WTC11 (cell line): ENCODE measurements around the gene AKAP6. TPM values are rescaled to one million over a fixed set of nuclear protein-coding genes. Genes with fewer than 3 reads are reported as not detected.

Source experiments
- ATAC-seq: fragments of 200-7000 bp; cut with Tn5 transposase; 2 replicates; pipeline ENCODE4 v1.10.0; 2021; ENCODE audit warnings: mild to moderate bottlenecking, moderate library complexity
- CTCF ChIA-PET: fragments of 300-600 bp; sonication (Branson Sonifier 250); formaldehyde crosslinking; loops from one replicate; lab custom pipeline; 2021; ENCODE audit warnings: antibody characterized with exemption; lab: Charles Lee
- POLR2A ChIA-PET: fragments of 350-600 bp; sonication (Branson Sonifier 250); formaldehyde crosslinking; loops from one replicate; lab custom pipeline; 2021; ENCODE audit warnings: antibody characterized with exemption; lab: Charles Lee
- DNase-seq: peaks from one replicate; pipeline ENCODE4 v3.0.0; 2021; ENCODE audit warnings: low spot score
- H3K27ac Mint-ChIP-seq: 2 replicates; pipeline ENCODE4 v1.8.0; 2021; ENCODE audit warnings: mixed read lengths
- H3K27me3 Mint-ChIP-seq: 2 replicates; pipeline ENCODE4 v1.8.0; 2021; ENCODE audit warnings: low read depth, mild to moderate bottlenecking, moderate library complexity, mixed read lengths
- H3K36me3 Mint-ChIP-seq: 2 replicates; pipeline ENCODE4 v1.8.0; 2021; ENCODE audit warnings: mixed read lengths
- H3K4me1 Mint-ChIP-seq: 2 replicates; pipeline ENCODE4 v1.8.0; 2022; ENCODE audit warnings: mixed read lengths
- H3K4me3 Mint-ChIP-seq: 2 replicates; pipeline ENCODE4 v1.8.0; 2021; ENCODE audit warnings: mild to moderate bottlenecking, moderate library complexity, mixed read lengths
- H3K9me3 Mint-ChIP-seq: 2 replicates; pipeline ENCODE4 v1.8.0; 2021; ENCODE audit warnings: mixed read lengths
- ATF1 ChIP-seq: sonication (generic); formaldehyde crosslinking; IDR thresholded peaks from 2 replicates; pipeline ENCODE4 v1.8.1; 2023; ENCODE audit warnings: mild to moderate bottlenecking, moderate library complexity, missing genetic modification reagents
- ESRRA ChIP-seq: sonication (generic); formaldehyde crosslinking; IDR thresholded peaks from 2 replicates; pipeline ENCODE4 v1.8.1; 2022; ENCODE audit warnings: mild to moderate bottlenecking, missing genetic modification reagents, borderline replicate concordance
- GABPB1 ChIP-seq: sonication (generic); formaldehyde crosslinking; IDR thresholded peaks from 2 replicates; pipeline ENCODE4 v1.8.1; 2023; ENCODE audit warnings: mild to moderate bottlenecking, missing genetic modification reagents
- KAT7 ChIP-seq: sonication (generic); formaldehyde crosslinking; IDR thresholded peaks from 2 replicates; pipeline ENCODE4 v1.8.1; 2023; ENCODE audit warnings: missing genetic modification reagents, mild to moderate bottlenecking, borderline replicate concordance
- NR1H2 ChIP-seq: sonication (generic); formaldehyde crosslinking; IDR thresholded peaks from 2 replicates; pipeline ENCODE4 v1.9.0; 2021; ENCODE audit warnings: mild to moderate bottlenecking, moderate library complexity, missing genetic modification reagents
- NR3C1 ChIP-seq: sonication (generic); formaldehyde crosslinking; conservative IDR thresholded peaks from 2 replicates; pipeline ENCODE4 v1.8.1; 2023; ENCODE audit warnings: low read depth, mild to moderate bottlenecking, missing genetic modification reagents
- RELA ChIP-seq: sonication (generic); formaldehyde crosslinking; IDR thresholded peaks from 2 replicates; pipeline ENCODE4 v1.8.1; 2022; ENCODE audit warnings: missing genetic modification reagents, mild to moderate bottlenecking, borderline replicate concordance
- SMAD3 ChIP-seq: sonication (generic); formaldehyde crosslinking; IDR thresholded peaks from 2 replicates; pipeline ENCODE4 v1.8.0; 2022; ENCODE audit warnings: missing genetic modification reagents, mild to moderate bottlenecking, borderline replicate concordance
- SP1 ChIP-seq: sonication (generic); formaldehyde crosslinking; conservative IDR thresholded peaks from 2 replicates; pipeline ENCODE4 v1.8.1; 2022; ENCODE audit warnings: missing genetic modification reagents
- TEAD1 ChIP-seq: sonication (generic); formaldehyde crosslinking; IDR thresholded peaks from 2 replicates; pipeline ENCODE4 v1.8.0; 2022; ENCODE audit warnings: mild to moderate bottlenecking, missing genetic modification reagents
- TEAD4 ChIP-seq: sonication (generic); formaldehyde crosslinking; IDR thresholded peaks from 2 replicates; pipeline ENCODE4 v1.8.0; 2022; ENCODE audit warnings: mild to moderate bottlenecking, missing genetic modification reagents
- ZNF138 ChIP-seq: sonication (generic); formaldehyde crosslinking; conservative IDR thresholded peaks from 2 replicates; pipeline ENCODE4 v1.8.1; 2022; ENCODE audit warnings: mild to moderate bottlenecking, moderate library complexity, missing genetic modification reagents
- ZNF232 ChIP-seq: sonication (generic); formaldehyde crosslinking; IDR thresholded peaks from 2 replicates; pipeline ENCODE4 v1.8.0; 2022; ENCODE audit warnings: mild to moderate bottlenecking, missing genetic modification reagents
- ZNF263 ChIP-seq: sonication (generic); formaldehyde crosslinking; IDR thresholded peaks from 2 replicates; pipeline ENCODE4 v1.8.1; 2022; ENCODE audit warnings: low read depth, mild to moderate bottlenecking, moderate library complexity, missing genetic modification reagents
- ZNF396 ChIP-seq: fragments of 250-450 bp; sonication (Bioruptor Pico); IDR thresholded peaks from 2 replicates; pipeline ENCODE4 v1.8.0; 2021; ENCODE audit warnings: mild to moderate bottlenecking, moderate library complexity, borderline replicate concordance
- ZNF416 ChIP-seq: fragments of 250-450 bp; sonication (Bioruptor Pico); IDR thresholded peaks from 2 replicates; pipeline ENCODE4 v1.9.0; 2021; ENCODE audit warnings: mild to moderate bottlenecking, inconsistent platforms
- ZNF423 ChIP-seq: fragments of 250-450 bp; sonication (Bioruptor Pico); IDR thresholded peaks from 2 replicates; pipeline ENCODE4 v2.1.2; 2022; ENCODE audit warnings: mild to moderate bottlenecking, moderate library complexity
- total RNA-seq: library from RNA; stranded (reverse); gene quantifications from 3 replicates; pipeline ENCODE4 v1.2.3, GENCODE V29; 2021
- TF ChIP-seq, protein P1 (sequence below): fragments of 200-600 bp; IDR thresholded peaks from 2 replicates; pipeline ENCODE4 v1.8.0; 2022; ENCODE audit warnings: antibody characterized with exemption
- TF ChIP-seq, protein P2 (sequence below): sonication (generic); formaldehyde crosslinking; conservative IDR thresholded peaks from 2 replicates; pipeline ENCODE4 v1.8.1; 2023; ENCODE audit warnings: mild to moderate bottlenecking, low read depth, missing genetic modification reagents, moderate library complexity
- TF ChIP-seq, protein P3 (sequence below): sonication (generic); formaldehyde crosslinking; IDR thresholded peaks from 2 replicates; pipeline ENCODE4 v1.8.1; 2023; ENCODE audit warnings: mild to moderate bottlenecking, missing genetic modification reagents, moderate library complexity
- TF ChIP-seq, protein P4 (sequence below): sonication (generic); formaldehyde crosslinking; IDR thresholded peaks from 2 replicates; pipeline ENCODE4 v1.8.1; 2023; ENCODE audit warnings: mild to moderate bottlenecking, missing genetic modification reagents, moderate library complexity
- TF ChIP-seq, protein P5 (sequence below): fragments of 250-450 bp; sonication (Bioruptor Pico); IDR thresholded peaks from 2 replicates; pipeline ENCODE4 v1.8.0; 2021; ENCODE audit warnings: mild to moderate bottlenecking
- TF ChIP-seq, protein P6 (sequence below): sonication (generic); formaldehyde crosslinking; IDR thresholded peaks from 2 replicates; pipeline ENCODE4 v1.8.1; 2022; ENCODE audit warnings: low read depth, missing genetic modification reagents, borderline replicate concordance
- TF ChIP-seq, protein P7 (sequence below): sonication (generic); formaldehyde crosslinking; IDR thresholded peaks from 2 replicates; pipeline ENCODE4 v1.8.1; 2023; ENCODE audit warnings: mild to moderate bottlenecking, missing genetic modification reagents
- TF ChIP-seq, protein P8 (sequence below): sonication (generic); formaldehyde crosslinking; IDR thresholded peaks from 2 replicates; pipeline ENCODE4 v1.8.1; 2023; ENCODE audit warnings: mild to moderate bottlenecking, moderate library complexity, missing genetic modification reagents

AKAP6 gene
- total RNA-seq, 1 experiment from 2014 or later: 0.63 TPM

DNA sequence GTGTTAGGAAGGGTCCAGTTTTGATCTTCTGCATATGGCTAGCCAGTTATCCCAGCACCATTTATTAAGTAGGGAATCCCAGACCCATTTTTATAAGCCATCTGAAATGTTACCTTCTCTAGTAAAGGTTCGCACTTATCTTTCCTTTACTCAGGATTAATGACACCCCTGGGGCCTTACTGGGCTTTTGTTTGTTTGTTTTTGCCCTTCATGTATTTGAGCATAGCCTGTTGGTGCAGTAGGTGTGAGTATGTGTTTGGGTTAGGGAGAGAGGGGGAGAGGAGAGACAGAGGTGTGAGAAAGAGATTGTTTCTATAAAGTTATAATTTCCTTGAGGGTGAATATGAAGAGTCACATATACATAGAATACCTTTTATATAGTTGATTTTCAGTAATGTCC lies 96.9 kb downstream of the AKAP6 start (continued):
- TF ChIP-seq, protein P1, sequence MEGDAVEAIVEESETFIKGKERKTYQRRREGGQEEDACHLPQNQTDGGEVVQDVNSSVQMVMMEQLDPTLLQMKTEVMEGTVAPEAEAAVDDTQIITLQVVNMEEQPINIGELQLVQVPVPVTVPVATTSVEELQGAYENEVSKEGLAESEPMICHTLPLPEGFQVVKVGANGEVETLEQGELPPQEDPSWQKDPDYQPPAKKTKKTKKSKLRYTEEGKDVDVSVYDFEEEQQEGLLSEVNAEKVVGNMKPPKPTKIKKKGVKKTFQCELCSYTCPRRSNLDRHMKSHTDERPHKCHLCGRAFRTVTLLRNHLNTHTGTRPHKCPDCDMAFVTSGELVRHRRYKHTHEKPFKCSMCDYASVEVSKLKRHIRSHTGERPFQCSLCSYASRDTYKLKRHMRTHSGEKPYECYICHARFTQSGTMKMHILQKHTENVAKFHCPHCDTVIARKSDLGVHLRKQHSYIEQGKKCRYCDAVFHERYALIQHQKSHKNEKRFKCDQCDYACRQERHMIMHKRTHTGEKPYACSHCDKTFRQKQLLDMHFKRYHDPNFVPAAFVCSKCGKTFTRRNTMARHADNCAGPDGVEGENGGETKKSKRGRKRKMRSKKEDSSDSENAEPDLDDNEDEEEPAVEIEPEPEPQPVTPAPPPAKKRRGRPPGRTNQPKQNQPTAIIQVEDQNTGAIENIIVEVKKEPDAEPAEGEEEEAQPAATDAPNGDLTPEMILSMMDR: no peak
- TF ChIP-seq, protein P2, sequence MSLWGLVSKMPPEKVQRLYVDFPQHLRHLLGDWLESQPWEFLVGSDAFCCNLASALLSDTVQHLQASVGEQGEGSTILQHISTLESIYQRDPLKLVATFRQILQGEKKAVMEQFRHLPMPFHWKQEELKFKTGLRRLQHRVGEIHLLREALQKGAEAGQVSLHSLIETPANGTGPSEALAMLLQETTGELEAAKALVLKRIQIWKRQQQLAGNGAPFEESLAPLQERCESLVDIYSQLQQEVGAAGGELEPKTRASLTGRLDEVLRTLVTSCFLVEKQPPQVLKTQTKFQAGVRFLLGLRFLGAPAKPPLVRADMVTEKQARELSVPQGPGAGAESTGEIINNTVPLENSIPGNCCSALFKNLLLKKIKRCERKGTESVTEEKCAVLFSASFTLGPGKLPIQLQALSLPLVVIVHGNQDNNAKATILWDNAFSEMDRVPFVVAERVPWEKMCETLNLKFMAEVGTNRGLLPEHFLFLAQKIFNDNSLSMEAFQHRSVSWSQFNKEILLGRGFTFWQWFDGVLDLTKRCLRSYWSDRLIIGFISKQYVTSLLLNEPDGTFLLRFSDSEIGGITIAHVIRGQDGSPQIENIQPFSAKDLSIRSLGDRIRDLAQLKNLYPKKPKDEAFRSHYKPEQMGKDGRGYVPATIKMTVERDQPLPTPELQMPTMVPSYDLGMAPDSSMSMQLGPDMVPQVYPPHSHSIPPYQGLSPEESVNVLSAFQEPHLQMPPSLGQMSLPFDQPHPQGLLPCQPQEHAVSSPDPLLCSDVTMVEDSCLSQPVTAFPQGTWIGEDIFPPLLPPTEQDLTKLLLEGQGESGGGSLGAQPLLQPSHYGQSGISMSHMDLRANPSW (CRISPR knock-in tag): no peak
- TF ChIP-seq ZNF416 (no peak), SP1 (CRISPR knock-in tag) (no peak), ATF1 (CRISPR knock-in tag) (no peak), TEAD4 (no peak), ZNF396 (CRISPR knock-in tag) (no peak)

DNA sequence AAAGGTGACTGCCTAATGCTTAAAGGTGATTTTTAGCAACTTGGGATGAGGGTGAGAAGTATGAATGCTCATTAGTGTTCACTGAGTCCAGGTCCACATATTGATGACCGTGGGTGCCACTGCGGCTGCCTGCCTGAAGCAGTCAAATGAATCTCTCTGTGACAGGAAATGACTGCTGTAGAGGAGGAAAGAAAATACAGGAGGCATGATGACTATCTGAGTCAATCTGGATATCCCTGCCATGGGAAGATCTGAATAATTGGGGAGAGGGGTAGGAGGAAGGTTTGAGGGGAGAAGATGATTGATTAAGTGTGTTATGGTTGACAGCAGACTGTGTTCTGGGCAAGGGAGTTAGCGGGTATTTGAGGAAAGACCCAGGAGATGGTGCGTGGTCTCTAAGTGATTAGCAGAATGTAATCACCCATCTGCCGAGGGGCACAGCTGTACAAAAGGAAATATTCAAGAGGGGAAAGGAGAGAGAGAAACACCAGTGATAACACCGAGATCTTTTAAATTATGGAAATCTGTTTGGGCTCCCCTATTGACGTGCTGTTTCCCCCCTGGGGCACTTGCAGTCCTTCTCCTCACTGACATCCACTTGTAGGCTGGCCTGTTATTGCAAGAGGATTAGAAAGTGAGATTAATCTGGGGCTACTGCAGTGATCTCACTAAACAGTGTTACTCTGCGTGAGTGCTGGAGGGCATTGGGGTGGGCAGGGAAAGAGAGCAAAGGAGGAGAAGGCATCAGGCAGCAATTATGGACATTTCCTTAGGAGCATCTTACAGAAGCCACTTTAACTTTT lies 97.7 kb downstream of the AKAP6 start:
- DNase-seq (no peak), ATAC-seq (no peak)
- Mint-ChIP-seq H3K4me1 (peaks cover 24% of the 10 kb centered on the region), H3K9me3 (peaks cover 28% of the 10 kb centered on the region), H3K4me3 (no peak overlapping the region), H3K27ac (no peak overlapping the region), H3K36me3 (peaks cover 10% of the 10 kb centered on the region), H3K27me3 (no peaks in the 10 kb centered on the region)
- POLR2A ChIA-PET: no interaction called here
- CTCF ChIA-PET: no interaction called here
- TF ChIP-seq SMAD3 (CRISPR knock-in tag) (no peak), NR3C1 (CRISPR knock-in tag) (no peak), GABPB1 (no peak), ZNF263 (no peak), NR1H2 (CRISPR knock-in tag) (no peak), ZNF232 (CRISPR knock-in tag) (no peak), ZNF423 (CRISPR knock-in tag) (no peak), TEAD1 (no peak), RELA (CRISPR knock-in tag) (no peak), ESRRA (CRISPR knock-in tag) (no peak), KAT7 (CRISPR knock-in tag) (no peak), ZNF138 (no peak)
- TF ChIP-seq, protein P3, sequence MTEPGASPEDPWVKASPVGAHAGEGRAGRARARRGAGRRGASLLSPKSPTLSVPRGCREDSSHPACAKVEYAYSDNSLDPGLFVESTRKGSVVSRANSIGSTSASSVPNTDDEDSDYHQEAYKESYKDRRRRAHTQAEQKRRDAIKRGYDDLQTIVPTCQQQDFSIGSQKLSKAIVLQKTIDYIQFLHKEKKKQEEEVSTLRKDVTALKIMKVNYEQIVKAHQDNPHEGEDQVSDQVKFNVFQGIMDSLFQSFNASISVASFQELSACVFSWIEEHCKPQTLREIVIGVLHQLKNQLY (CRISPR knock-in tag): no peak
- TF ChIP-seq, protein P4, sequence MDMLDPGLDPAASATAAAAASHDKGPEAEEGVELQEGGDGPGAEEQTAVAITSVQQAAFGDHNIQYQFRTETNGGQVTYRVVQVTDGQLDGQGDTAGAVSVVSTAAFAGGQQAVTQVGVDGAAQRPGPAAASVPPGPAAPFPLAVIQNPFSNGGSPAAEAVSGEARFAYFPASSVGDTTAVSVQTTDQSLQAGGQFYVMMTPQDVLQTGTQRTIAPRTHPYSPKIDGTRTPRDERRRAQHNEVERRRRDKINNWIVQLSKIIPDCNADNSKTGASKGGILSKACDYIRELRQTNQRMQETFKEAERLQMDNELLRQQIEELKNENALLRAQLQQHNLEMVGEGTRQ (CRISPR knock-in tag): no peak
- TF ChIP-seq, protein P5, sequence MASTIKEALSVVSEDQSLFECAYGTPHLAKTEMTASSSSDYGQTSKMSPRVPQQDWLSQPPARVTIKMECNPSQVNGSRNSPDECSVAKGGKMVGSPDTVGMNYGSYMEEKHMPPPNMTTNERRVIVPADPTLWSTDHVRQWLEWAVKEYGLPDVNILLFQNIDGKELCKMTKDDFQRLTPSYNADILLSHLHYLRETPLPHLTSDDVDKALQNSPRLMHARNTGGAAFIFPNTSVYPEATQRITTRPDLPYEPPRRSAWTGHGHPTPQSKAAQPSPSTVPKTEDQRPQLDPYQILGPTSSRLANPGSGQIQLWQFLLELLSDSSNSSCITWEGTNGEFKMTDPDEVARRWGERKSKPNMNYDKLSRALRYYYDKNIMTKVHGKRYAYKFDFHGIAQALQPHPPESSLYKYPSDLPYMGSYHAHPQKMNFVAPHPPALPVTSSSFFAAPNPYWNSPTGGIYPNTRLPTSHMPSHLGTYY (CRISPR knock-in tag): no peak
- TF ChIP-seq, protein P6, sequence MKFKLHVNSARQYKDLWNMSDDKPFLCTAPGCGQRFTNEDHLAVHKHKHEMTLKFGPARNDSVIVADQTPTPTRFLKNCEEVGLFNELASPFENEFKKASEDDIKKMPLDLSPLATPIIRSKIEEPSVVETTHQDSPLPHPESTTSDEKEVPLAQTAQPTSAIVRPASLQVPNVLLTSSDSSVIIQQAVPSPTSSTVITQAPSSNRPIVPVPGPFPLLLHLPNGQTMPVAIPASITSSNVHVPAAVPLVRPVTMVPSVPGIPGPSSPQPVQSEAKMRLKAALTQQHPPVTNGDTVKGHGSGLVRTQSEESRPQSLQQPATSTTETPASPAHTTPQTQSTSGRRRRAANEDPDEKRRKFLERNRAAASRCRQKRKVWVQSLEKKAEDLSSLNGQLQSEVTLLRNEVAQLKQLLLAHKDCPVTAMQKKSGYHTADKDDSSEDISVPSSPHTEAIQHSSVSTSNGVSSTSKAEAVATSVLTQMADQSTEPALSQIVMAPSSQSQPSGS (CRISPR knock-in tag): no peak
- TF ChIP-seq, protein P7, sequence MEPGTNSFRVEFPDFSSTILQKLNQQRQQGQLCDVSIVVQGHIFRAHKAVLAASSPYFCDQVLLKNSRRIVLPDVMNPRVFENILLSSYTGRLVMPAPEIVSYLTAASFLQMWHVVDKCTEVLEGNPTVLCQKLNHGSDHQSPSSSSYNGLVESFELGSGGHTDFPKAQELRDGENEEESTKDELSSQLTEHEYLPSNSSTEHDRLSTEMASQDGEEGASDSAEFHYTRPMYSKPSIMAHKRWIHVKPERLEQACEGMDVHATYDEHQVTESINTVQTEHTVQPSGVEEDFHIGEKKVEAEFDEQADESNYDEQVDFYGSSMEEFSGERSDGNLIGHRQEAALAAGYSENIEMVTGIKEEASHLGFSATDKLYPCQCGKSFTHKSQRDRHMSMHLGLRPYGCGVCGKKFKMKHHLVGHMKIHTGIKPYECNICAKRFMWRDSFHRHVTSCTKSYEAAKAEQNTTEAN: no peak
- TF ChIP-seq, protein P8, sequence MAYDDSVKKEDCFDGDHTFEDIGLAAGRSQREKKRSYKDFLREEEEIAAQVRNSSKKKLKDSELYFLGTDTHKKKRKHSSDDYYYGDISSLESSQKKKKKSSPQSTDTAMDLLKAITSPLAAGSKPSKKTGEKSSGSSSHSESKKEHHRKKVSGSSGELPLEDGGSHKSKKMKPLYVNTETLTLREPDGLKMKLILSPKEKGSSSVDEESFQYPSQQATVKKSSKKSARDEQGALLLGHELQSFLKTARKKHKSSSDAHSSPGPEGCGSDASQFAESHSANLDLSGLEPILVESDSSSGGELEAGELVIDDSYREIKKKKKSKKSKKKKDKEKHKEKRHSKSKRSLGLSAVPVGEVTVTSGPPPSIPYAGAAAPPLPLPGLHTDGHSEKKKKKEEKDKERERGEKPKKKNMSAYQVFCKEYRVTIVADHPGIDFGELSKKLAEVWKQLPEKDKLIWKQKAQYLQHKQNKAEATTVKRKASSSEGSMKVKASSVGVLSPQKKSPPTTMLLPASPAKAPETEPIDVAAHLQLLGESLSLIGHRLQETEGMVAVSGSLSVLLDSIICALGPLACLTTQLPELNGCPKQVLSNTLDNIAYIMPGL (CRISPR knock-in tag): no peak
